ENCODE data around the gene PLCB2. TPM values are rescaled to one million over a fixed set of nuclear protein-coding genes. Genes with fewer than 3 reads are reported as not detected.

Gene PLCB2
- total RNA-seq, 1 experiment from 2014 or later = 7.4 TPM

- H3T11ph ChIP-seq (ENCODE audit: low read length) = no peak overlapping the region
- no peaks in the 10 kb centered on the region for H3K4me1 ChIP-seq (ENCODE audit: insufficient read depth, low read length)
- no peak overlapping the region for H4K91ac ChIP-seq (ENCODE audit: insufficient read length, low read depth, low read length)
- no peak overlapping the region for H2BK120ac ChIP-seq (ENCODE audit: low read depth, low read length, poor library complexity, severe bottlenecking)
- Mint-ChIP-seq H3K9me3 (no peaks in the 10 kb centered on the region; a peak in 1 of 5 replicates), H3K27ac (no peak overlapping the region), H3K36me3 (ENCODE audit: insufficient read depth in 1 of 3, low read depth in 3 of 3) (no peaks in the 10 kb centered on the region; a peak in 3 of 7 replicates), H3K27me3 (ENCODE audit: low read depth) (peaks cover 74% of the 10 kb centered on the region), H3K4me3 (peak overlapping the region; percentile 25 to 71; a peak in 3 of 5 replicates), H3K4me1 (peaks cover 29 to 60% of the 10 kb centered on the region in 2 experiments)
- no peak overlapping the region for H2BK20ac ChIP-seq (ENCODE audit: low read depth, low read length, poor library complexity, severe bottlenecking)
- TF ChIP-seq CTCF (conservative IDR thresholded peaks at IDR 0.05) = no peak
- no peak overlapping the region for H2BK5ac ChIP-seq (ENCODE audit: insufficient read length, low read length)
- no peak overlapping the region for H4K5ac ChIP-seq (ENCODE audit: insufficient read length, low read depth, low read length)
- H3K79me1 ChIP-seq (ENCODE audit: insufficient read depth, low read depth, low read length, poor library complexity, severe bottlenecking) = no peaks in the 10 kb centered on the region
- no peak overlapping the region for H2AFZ ChIP-seq (ENCODE audit: low read length)
- H3K18ac ChIP-seq (ENCODE audit: insufficient read length, low read depth, low read length) = no peak overlapping the region
- no peak overlapping the region for H3K9ac ChIP-seq (ENCODE audit: extremely low read depth, insufficient read length, low read length)
- peaks cover 37% of the 10 kb centered on the region; the same call in 1 of the 2 replicates for H3K27me3 ChIP-seq (ENCODE audit: insufficient read depth, low read length)
- H3K9me3 ChIP-seq (ENCODE audit: control insufficient read depth, low read depth, low read length) = no peaks in the 10 kb centered on the region
- H3K23ac ChIP-seq (ENCODE audit: insufficient read length, low read depth, low read length) = no peak overlapping the region
- H2BK12ac ChIP-seq (ENCODE audit: insufficient read length, low read depth, low read length) = no peak overlapping the region
- H3K79me2 ChIP-seq (ENCODE audit: insufficient read depth, low read length) = no peaks in the 10 kb centered on the region
- DNase-seq = peak; percentile 72
- H3K27ac ChIP-seq (ENCODE audit: insufficient read length, low read depth, low read length) = no peak overlapping the region
- H3K23me2 ChIP-seq (ENCODE audit: insufficient read length, low read depth, low read length, poor library complexity, severe bottlenecking) = peaks cover 10% of the 10 kb centered on the region
- no peak overlapping the region for H3K14ac ChIP-seq (ENCODE audit: insufficient read depth, low read length)
- no peak overlapping the region for H4K8ac ChIP-seq (replicated peaks; ENCODE audit: insufficient read length, low read depth, low read length)
- no CpG with 5 or more reads among the region's 30 CpGs for WGBS (ENCODE audit: extremely low coverage, insufficient read length, low lambda C conversion rate)
- H3K4me2 ChIP-seq (ENCODE audit: insufficient read depth, insufficient read length, low read length) = peak overlapping the region; percentile 18
- no peaks in the 10 kb centered on the region for H4K20me1 ChIP-seq (ENCODE audit: control insufficient read depth, insufficient read depth, insufficient read length)
- no peak overlapping the region for H3K4ac ChIP-seq (ENCODE audit: low read depth, low read length)
- no peak overlapping the region for H2AK5ac ChIP-seq (ENCODE audit: insufficient read length, low read length)
- H2BK15ac ChIP-seq (ENCODE audit: low read depth, low read length) = no peak overlapping the region
- no peak overlapping the region for H3K56ac ChIP-seq (ENCODE audit: insufficient read length, low read depth, low read length)
These were observed 27.3 kb downstream of the PLCB2 start for GRCh38 chr15:40280260-40281056.

Data from H9 (cell line).